Natural killer cell (primary cell): ENCODE measurements around the gene EXD1. TPM values are rescaled to one million over a fixed set of nuclear protein-coding genes. Genes with fewer than 3 reads are reported as not detected.
"Not testable (repeated sequence)": the region's sequence is repeated elsewhere in the genome, so short reads cannot be mapped to it uniquely, and the experiment has no call there.

Experiments used
- ATAC-seq, 3 donors: fragments of 150-1000 bp in 2 of 3; fragments of 200-7000 bp in 1 of 3; cut with Tn5 transposase; 1 replicate in 1 of 3; 2 replicates in 2 of 3; pipeline ENCODE4 v1.10.0; 2021; ENCODE audit warnings: mild to moderate bottlenecking in 2 of 3, moderate library complexity in 2 of 3
- DNase-seq, 2 donors: peaks; one replicate each; pipeline versions ENCODE4 v3.0.0 to v3.0.0-alpha.2; 2013 to 2021; ENCODE audit warnings: mixed read lengths in 1 of 2
- H3K27ac ChIP-seq: one replicate; pipeline ENCODE4 v1.5.1; 2013; ENCODE audit warnings: mild to moderate bottlenecking, low read length
- H3K27me3 ChIP-seq: one replicate; pipeline ENCODE4 v1.6.1; 2013; ENCODE audit warnings: low read length; ENCODE audit not compliant: control insufficient read depth, insufficient read depth
- H3K36me3 ChIP-seq: one replicate; pipeline ENCODE4 v1.6.1; 2013; ENCODE audit warnings: low read length; ENCODE audit not compliant: control insufficient read depth, insufficient read depth
- H3K4me1 ChIP-seq: one replicate; pipeline ENCODE4 v1.6.1; 2013; ENCODE audit warnings: low read length; ENCODE audit not compliant: control insufficient read depth, insufficient read depth
- H3K4me3 ChIP-seq: one replicate; pipeline ENCODE4 v1.5.1; 2013; ENCODE audit warnings: low read length
- H3K9me3 ChIP-seq: one replicate; pipeline ENCODE4 v1.6.1; 2013; ENCODE audit warnings: low read length; ENCODE audit not compliant: control insufficient read depth, insufficient read depth
- H3K27ac Mint-ChIP-seq, 2 donors: one replicate each; pipeline ENCODE4 v1.8.0; 2022; ENCODE audit warnings: mild to moderate bottlenecking in 2 of 2, mixed read lengths in 2 of 2, moderate library complexity in 1 of 2
- H3K27me3 Mint-ChIP-seq, 2 donors: one replicate each; pipeline ENCODE4 v1.8.0; 2022; ENCODE audit warnings: low read depth in 2 of 2, mixed read lengths in 2 of 2
- H3K36me3 Mint-ChIP-seq: one replicate; pipeline ENCODE4 v1.8.0; 2022; ENCODE audit warnings: mixed read lengths
- H3K4me1 Mint-ChIP-seq, 2 donors: one replicate each; pipeline ENCODE4 v1.8.0; 2022; ENCODE audit warnings: mixed read lengths in 2 of 2
- H3K4me3 Mint-ChIP-seq: one replicate; pipeline ENCODE4 v1.8.0; 2022; ENCODE audit warnings: mild to moderate bottlenecking, moderate library complexity, mixed read lengths
- H3K9me3 Mint-ChIP-seq, 2 donors: one replicate each; pipeline ENCODE4 v1.8.0; 2022; ENCODE audit warnings: mixed read lengths in 2 of 2
- WGBS: methylation state at CpG from one replicate; pipeline ENCODE4 v1.1.7; 2013; ENCODE audit warnings: missing lambda C conversion rate; ENCODE audit not compliant: insufficient coverage; 5-methylcytosine and 5-hydroxymethylcytosine counted together
- intact Hi-C: fragments of 100-400 bp; cut with micrococcal nuclease; formaldehyde crosslinking; loops from one replicate; pipeline ENCODE4 v1.14.2; 2022
- total RNA-seq, 4 donors: library from RNA; stranded (reverse); fragments of 120-200 nt in 1 of 4; gene quantifications; one replicate each; pipeline versions ENCODE4 v1.2.3 to v1.2.4, GENCODE V29; 2013 to 2022
- TF ChIP-seq, protein P1 (sequence below): fragments of 200-600 bp; IDR thresholded peaks from one replicate; pipeline ENCODE4 v1.8.0; 2022; ENCODE audit warnings: antibody characterized with exemption

The EXD1 gene
- total RNA-seq, 3 donors from 2014 or later (not counting 1 experiment from before 2014, with no cell fraction given) = not detected

DNA sequence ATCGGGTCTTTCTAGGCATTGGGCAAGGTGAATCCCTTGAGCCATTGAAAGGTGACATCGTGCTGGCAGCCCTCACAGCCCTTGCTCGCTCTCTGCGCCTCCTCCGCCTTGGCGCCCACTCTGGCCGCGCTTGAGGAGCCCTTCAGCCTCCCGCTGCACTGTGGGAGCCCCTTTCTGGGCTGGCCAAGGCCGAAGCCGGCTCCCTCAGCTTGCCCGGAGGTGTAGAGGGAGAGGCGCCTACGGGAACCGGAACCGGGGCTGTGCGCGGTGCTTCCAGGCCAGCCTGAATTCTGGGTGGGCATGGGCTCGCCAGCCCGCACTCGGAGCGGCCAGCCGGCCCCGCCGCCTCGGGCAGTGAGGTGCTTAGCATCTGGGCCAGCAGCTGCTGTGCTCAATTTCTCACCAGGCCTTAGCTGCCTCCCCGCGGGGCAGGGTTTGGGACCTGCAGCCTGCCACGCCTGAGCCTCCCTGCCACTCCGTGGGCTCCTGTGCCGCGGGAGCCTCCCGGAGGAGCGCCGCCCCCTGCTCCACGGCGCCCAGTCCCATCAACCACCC lies 79.0 kb downstream of the EXD1 start:
- Mint-ChIP-seq H3K4me3 (no peak overlapping the region), H3K4me1 (no peaks in the 10 kb centered on the region), H3K27ac (no peak overlapping the region), H3K36me3 (no peaks in the 10 kb centered on the region), H3K27me3 (no peaks in the 10 kb centered on the region), H3K9me3 (no peaks in the 10 kb centered on the region)
- H3K27me3 ChIP-seq = no peaks in the 10 kb centered on the region
- no peak overlapping the region for H3K4me3 ChIP-seq
- intact Hi-C loops = no loop called here
- 96% methylated on average over 37 of the region's 37 CpGs for WGBS
- DNase-seq = no peak
- H3K27ac ChIP-seq = no peak overlapping the region
- no peaks in the 10 kb centered on the region for H3K9me3 ChIP-seq
- TF ChIP-seq, protein P1, sequence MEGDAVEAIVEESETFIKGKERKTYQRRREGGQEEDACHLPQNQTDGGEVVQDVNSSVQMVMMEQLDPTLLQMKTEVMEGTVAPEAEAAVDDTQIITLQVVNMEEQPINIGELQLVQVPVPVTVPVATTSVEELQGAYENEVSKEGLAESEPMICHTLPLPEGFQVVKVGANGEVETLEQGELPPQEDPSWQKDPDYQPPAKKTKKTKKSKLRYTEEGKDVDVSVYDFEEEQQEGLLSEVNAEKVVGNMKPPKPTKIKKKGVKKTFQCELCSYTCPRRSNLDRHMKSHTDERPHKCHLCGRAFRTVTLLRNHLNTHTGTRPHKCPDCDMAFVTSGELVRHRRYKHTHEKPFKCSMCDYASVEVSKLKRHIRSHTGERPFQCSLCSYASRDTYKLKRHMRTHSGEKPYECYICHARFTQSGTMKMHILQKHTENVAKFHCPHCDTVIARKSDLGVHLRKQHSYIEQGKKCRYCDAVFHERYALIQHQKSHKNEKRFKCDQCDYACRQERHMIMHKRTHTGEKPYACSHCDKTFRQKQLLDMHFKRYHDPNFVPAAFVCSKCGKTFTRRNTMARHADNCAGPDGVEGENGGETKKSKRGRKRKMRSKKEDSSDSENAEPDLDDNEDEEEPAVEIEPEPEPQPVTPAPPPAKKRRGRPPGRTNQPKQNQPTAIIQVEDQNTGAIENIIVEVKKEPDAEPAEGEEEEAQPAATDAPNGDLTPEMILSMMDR = no peak
- H3K4me1 ChIP-seq = no peaks in the 10 kb centered on the region
- no peak for ATAC-seq
- no peaks in the 10 kb centered on the region for H3K36me3 ChIP-seq

DNA sequence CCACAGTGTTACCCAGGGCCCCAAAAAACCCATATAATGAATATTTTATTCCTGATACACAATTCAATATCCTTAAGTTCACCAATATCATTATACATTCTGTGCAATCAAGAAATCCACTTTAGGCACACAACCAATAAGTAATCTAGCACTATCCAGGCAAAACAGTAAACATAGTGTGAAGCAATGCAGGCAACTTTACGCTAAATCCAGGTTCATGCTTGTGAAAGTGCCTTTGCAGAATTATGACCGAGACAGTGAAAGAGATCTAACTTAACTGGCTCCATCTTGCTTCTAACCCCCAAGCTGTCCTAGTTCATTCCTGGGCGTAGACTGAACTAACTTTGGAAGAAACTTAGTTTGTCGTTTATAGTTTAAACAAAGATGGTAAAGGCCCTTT lies 80.3 kb downstream of the EXD1 start:
- Histone ChIP-seq H3K36me3 (no peaks in the 10 kb centered on the region), H3K27ac (no peak overlapping the region), H3K4me1 (no peaks in the 10 kb centered on the region), H3K27me3 (no peaks in the 10 kb centered on the region), H3K4me3 (no peak overlapping the region), H3K9me3 (no peaks in the 10 kb centered on the region)
- no peak overlapping the region for H3K4me3 Mint-ChIP-seq
- no peaks in the 10 kb centered on the region for H3K36me3 Mint-ChIP-seq
- TF ChIP-seq, protein P1 = no peak
- intact Hi-C loops = no loop called here
- H3K9me3 Mint-ChIP-seq = no peaks in the 10 kb centered on the region
- no peak for ATAC-seq
- DNase-seq = no peak
- no peaks in the 10 kb centered on the region for H3K4me1 Mint-ChIP-seq
- WGBS = 96% methylated on average over 4 of the region's 4 CpGs
- no peaks in the 10 kb centered on the region for H3K27me3 Mint-ChIP-seq
- H3K27ac Mint-ChIP-seq = no peak overlapping the region

DNA sequence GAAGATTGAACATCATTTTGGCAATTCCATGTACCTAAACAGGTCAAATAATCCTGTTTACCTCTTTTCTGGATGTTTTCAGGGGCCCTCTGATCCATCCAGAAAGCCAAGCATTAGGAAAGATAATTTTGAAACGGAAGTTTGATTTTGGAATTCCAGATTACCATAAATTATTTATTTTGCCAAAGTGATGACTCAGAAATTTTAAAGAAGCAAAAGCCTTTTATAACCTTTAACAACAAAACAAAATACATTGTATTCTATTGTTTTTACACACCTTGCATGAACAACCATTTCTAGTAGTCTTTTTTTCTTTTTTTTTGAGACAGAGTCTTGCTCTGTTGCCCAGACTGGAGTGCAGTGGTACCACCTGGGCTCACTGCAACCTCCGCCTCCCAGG lies 82.5 kb downstream of the EXD1 start:
- no peak overlapping the region for H3K27ac Mint-ChIP-seq

DNA sequence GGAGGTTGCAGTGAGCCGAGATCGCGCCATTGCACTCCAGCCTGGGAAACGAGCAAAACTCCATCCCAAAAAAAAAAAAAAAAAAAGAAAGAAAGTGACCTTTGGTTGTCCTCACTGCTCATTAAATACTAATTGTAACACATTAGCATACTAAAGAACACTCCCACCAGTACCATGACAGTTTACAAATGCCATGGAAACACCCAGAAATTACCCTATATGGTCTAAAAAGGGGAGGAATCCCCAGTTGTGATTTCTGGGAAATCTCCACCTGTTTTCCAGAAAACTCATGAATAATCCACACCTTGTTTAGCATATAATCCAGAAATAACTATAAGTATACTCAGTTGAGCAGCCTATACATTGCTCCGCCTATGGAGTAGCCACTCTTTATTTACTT lies 90.9 kb downstream of the EXD1 start:
- WGBS = 71% methylated on average over 1 of the region's 5 CpGs
- no peak overlapping the region for H3K4me3 Mint-ChIP-seq
- DNase-seq = no peak
- H3K4me3 ChIP-seq = no peak overlapping the region
- no peak for ATAC-seq
- intact Hi-C loops = no loop called here
- H3K27ac Mint-ChIP-seq = no peak overlapping the region
- H3K36me3 Mint-ChIP-seq = no peaks in the 10 kb centered on the region
- TF ChIP-seq, protein P1 = no peak
- H3K4me1 ChIP-seq = no peaks in the 10 kb centered on the region
- no peak overlapping the region for H3K27ac ChIP-seq
- H3K27me3 Mint-ChIP-seq = no peaks in the 10 kb centered on the region
- H3K9me3 Mint-ChIP-seq = no peaks in the 10 kb centered on the region
- no peaks in the 10 kb centered on the region for H3K27me3 ChIP-seq
- H3K4me1 Mint-ChIP-seq = no peaks in the 10 kb centered on the region
- H3K9me3 ChIP-seq = no peaks in the 10 kb centered on the region
- no peaks in the 10 kb centered on the region for H3K36me3 ChIP-seq

More for the DNA sequence above, 82.5 kb downstream of the EXD1 start:
- Mint-ChIP-seq H3K4me1 (no peaks in the 10 kb centered on the region), H3K4me3 (no peak overlapping the region), H3K9me3 (no peaks in the 10 kb centered on the region), H3K36me3 (no peaks in the 10 kb centered on the region), H3K27me3 (no peaks in the 10 kb centered on the region)
- no peak for ATAC-seq
- Histone ChIP-seq H3K9me3 (no peaks in the 10 kb centered on the region), H3K4me1 (no peaks in the 10 kb centered on the region), H3K36me3 (no peaks in the 10 kb centered on the region), H3K27ac (no peak overlapping the region), H3K27me3 (no peaks in the 10 kb centered on the region), H3K4me3 (no peak overlapping the region)
- 95% methylated on average over 1 of the region's 2 CpGs for WGBS
- intact Hi-C loops = no loop called here
- TF ChIP-seq, protein P1 = no peak
- DNase-seq = no peak

DNA sequence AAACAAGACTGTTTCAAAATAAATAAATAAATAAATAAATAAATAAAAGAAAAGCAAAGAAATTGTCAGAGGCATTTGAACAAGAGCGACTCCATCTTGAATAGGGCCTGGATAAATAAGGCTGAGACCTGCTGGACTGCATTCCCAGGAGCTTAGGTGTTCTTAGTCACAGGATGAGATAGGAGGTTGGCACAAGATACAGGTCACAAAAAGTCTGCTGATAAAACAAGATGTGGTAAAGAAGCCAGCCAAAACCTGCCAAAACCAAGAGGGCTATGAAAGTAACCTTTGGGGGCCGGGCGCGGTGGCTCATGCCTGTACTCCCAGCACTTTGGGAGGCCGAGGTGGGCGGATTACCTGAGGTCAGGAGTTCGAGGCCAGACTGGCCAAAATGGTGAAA lies 91.4 kb downstream of the EXD1 start:
- intact Hi-C loops, H3K36me3 ChIP-seq, DNase-seq, H3K27me3 Mint-ChIP-seq, H3K4me1 Mint-ChIP-seq, H3K9me3 ChIP-seq, ATAC-seq, H3K36me3 Mint-ChIP-seq, H3K4me1 ChIP-seq, H3K4me3 Mint-ChIP-seq, H3K9me3 Mint-ChIP-seq, H3K27ac Mint-ChIP-seq, H3K4me3 ChIP-seq, H3K27ac ChIP-seq, H3K27me3 ChIP-seq: not testable (repeated sequence)
- WGBS = 93% methylated on average over 7 of the region's 7 CpGs
